HepG2 (cell line): Measurements from ENCODE around the gene CA11. TPM values are rescaled to one million over a fixed set of nuclear protein-coding genes. Genes with fewer than 3 reads are reported as not detected.
A peak's percentile ranks its signal among the peaks of the same experiment; 100 is the strongest.

Experiments used
- ADNP ChIP-seq: sonication (generic); formaldehyde crosslinking; IDR thresholded peaks from 2 replicates; pipeline ENCODE4 v1.4.0; 2020; ENCODE audit warnings: missing genetic modification reagents
- ATF5 ChIP-seq: sonication (generic); formaldehyde crosslinking; IDR thresholded peaks from 2 replicates; pipeline ENCODE4 v1.4.0; 2020; ENCODE audit warnings: mild to moderate bottlenecking, low read depth, missing genetic modification reagents
- BRD4 ChIP-seq: sonication (generic); formaldehyde crosslinking; IDR thresholded peaks from 2 replicates; pipeline ENCODE4 v1.4.0; 2020; ENCODE audit warnings: missing genetic modification reagents
- HES4 ChIP-seq: sonication (generic); formaldehyde crosslinking; IDR thresholded peaks from 2 replicates; pipeline ENCODE4 v1.9.0; 2021; ENCODE audit warnings: mild to moderate bottlenecking, missing genetic modification reagents, borderline replicate concordance
- HMGA1 ChIP-seq: sonication (generic); formaldehyde crosslinking; conservative IDR thresholded peaks from 2 replicates; pipeline ENCODE4 v1.4.0; 2020; ENCODE audit warnings: missing genetic modification reagents
- HNRNPH1 ChIP-seq: fragments of 200-400 bp; formaldehyde crosslinking; optimal IDR thresholded peaks from 2 replicates; pipeline ENCODE3; 2017; ENCODE audit warnings: mild to moderate bottlenecking, low read depth, low read length
- HOXD1 ChIP-seq: sonication (generic); formaldehyde crosslinking; IDR thresholded peaks from 2 replicates; pipeline ENCODE4 v1.5.0; 2020; ENCODE audit warnings: missing genetic modification reagents
- KAT2B ChIP-seq: fragments of 150-350 bp; IDR thresholded peaks from 2 replicates; pipeline ENCODE4 v1.6.1; 2014; ENCODE audit warnings: low read depth, low read length, borderline replicate concordance
- KDM6A ChIP-seq: IDR thresholded peaks from 2 replicates; pipeline ENCODE4 v1.6.1; 2016; ENCODE audit warnings: low read depth
- RAD21 ChIP-seq: fragments of 450-650 bp; formaldehyde crosslinking; IDR thresholded peaks from 2 replicates; pipeline ENCODE4 v1.5.0; 2020; ENCODE audit warnings: mild to moderate bottlenecking
- RXRA ChIP-seq: sonication (generic); formaldehyde crosslinking; IDR thresholded peaks from 2 replicates; pipeline ENCODE4 v1.5.1; 2020; ENCODE audit warnings: missing genetic modification reagents
- SKIL ChIP-seq: sonication (generic); formaldehyde crosslinking; IDR thresholded peaks from 2 replicates; pipeline ENCODE4 v1.8.0; 2022; ENCODE audit warnings: missing genetic modification reagents, mild to moderate bottlenecking, moderate library complexity, borderline replicate concordance
- THAP11 ChIP-seq: IDR thresholded peaks from 2 replicates; pipeline ENCODE4 v1.6.1; 2016; ENCODE audit warnings: missing biosample characterization, missing genetic modification reagents
- TIGD3 ChIP-seq: sonication (generic); formaldehyde crosslinking; IDR thresholded peaks from 2 replicates; pipeline ENCODE4 v1.5.1; 2020; ENCODE audit warnings: mild to moderate bottlenecking, missing genetic modification reagents, borderline replicate concordance
- ZBTB14 ChIP-seq: sonication (generic); formaldehyde crosslinking; IDR thresholded peaks from 2 replicates; pipeline ENCODE4 v1.4.0; 2020; ENCODE audit warnings: missing genetic modification reagents
- ZBTB2 ChIP-seq: sonication (generic); formaldehyde crosslinking; IDR thresholded peaks from 2 replicates; pipeline ENCODE4 v1.8.0; 2022; ENCODE audit warnings: low read depth, missing genetic modification reagents
- ZFP1 ChIP-seq: IDR thresholded peaks from 2 replicates; pipeline ENCODE4 v1.6.1; 2016
- ZMAT5 ChIP-seq: sonication (generic); formaldehyde crosslinking; IDR thresholded peaks from 2 replicates; pipeline ENCODE4 v1.5.0; 2020; ENCODE audit warnings: mild to moderate bottlenecking, low read depth, missing genetic modification reagents, borderline replicate concordance
- ZMYM4 ChIP-seq: sonication (generic); formaldehyde crosslinking; IDR thresholded peaks from 2 replicates; pipeline ENCODE4 v1.8.1; 2023; ENCODE audit warnings: mild to moderate bottlenecking, missing genetic modification reagents
- ZNF207 ChIP-seq: fragments of 450-650 bp; IDR thresholded peaks from 2 replicates; pipeline ENCODE4 v1.6.1; 2016; ENCODE audit warnings: antibody characterized with exemption, borderline replicate concordance
- ZNF33A ChIP-seq: sonication (generic); formaldehyde crosslinking; IDR thresholded peaks from 2 replicates; pipeline ENCODE4 v1.5.1; 2020; ENCODE audit warnings: missing genetic modification reagents, mild to moderate bottlenecking, moderate library complexity, borderline replicate concordance
- ZNF605 ChIP-seq: sonication (generic); formaldehyde crosslinking; IDR thresholded peaks from 2 replicates; pipeline ENCODE4 v1.8.0; 2022; ENCODE audit warnings: mild to moderate bottlenecking, missing genetic modification reagents
- ZNF776 ChIP-seq: sonication (generic); formaldehyde crosslinking; IDR thresholded peaks from 2 replicates; pipeline ENCODE4 v1.4.0; 2020; ENCODE audit warnings: mild to moderate bottlenecking, missing genetic modification reagents
- polyA plus RNA-seq, 8 experiments: library from polyadenylated mRNA; depleted of rRNA in 3 of 8; stranded (reverse) in 7 of 8; unstranded in 1 of 8; fragments of >200 nt; fragmentation: Illumina TruSeq in 4 of 8; extraction: Trizol in 4 of 8; gene quantifications; 2 replicates each; pipeline versions ENCODE4 v1.2.1 to v1.2.3, GENCODE V29; 2011 to 2016; ENCODE audit warnings: low read depth in 4 of 8, missing spikeins in 1 of 8, mixed read lengths in 1 of 8; ENCODE audit not compliant: insufficient read depth in 1 of 8
- total RNA-seq, 5 experiments: library from RNA; depleted of rRNA; stranded (reverse); fragments of >200 nt; fragmentation: Illumina TruSeq; extraction: Trizol; gene quantifications; 2 replicates each; pipeline ENCODE4 v1.2.3, GENCODE V29; 2016; ENCODE audit warnings: low read depth in 1 of 5

Gene CA11
- total and polyA plus RNA-seq, 2 of the 13 experiments (the other 11 are each of a cell fraction or from before 2014, with no cell fraction given), result 0.41 to 0.58 TPM

- TF ChIP-seq SKIL (CRISPR knock-in tag) (0 out of 2 replicates have a peak, but pooled peaks have one; percentile 53), ZNF33A (CRISPR knock-in tag) (0 out of 2 replicates have a peak, but pooled peaks have one; percentile 96), HES4 (CRISPR knock-in tag) (no peak), ZNF605 (CRISPR knock-in tag) (no peak; the same call in 1 of the 2 replicates), ZNF207 (no peak), ZBTB14 (CRISPR knock-in tag) (no peak), TIGD3 (CRISPR knock-in tag) (no peak), ZMYM4 (CRISPR knock-in tag) (peak; percentile 82; the same call in 1 of the 2 replicates), HNRNPH1 (no peak), KAT2B (no peak), ZNF776 (CRISPR knock-in tag) (no peak; the same call in 1 of the 2 replicates), HOXD1 (CRISPR knock-in tag) (no peak), ZBTB2 (CRISPR knock-in tag) (peak; percentile 96), THAP11 (peak; percentile 98), RAD21 (CRISPR knock-in tag) (peak; percentile 7; the same call in 1 of the 2 replicates), ATF5 (CRISPR knock-in tag) (no peak), RXRA (CRISPR knock-in tag) (peak; percentile 89), ZMAT5 (CRISPR knock-in tag) (0 out of 2 replicates have a peak, but pooled peaks have one; percentile 37), ADNP (CRISPR knock-in tag) (no peak; the same call in 1 of the 2 replicates), BRD4 (CRISPR knock-in tag) (peak; percentile 1; the same call in 1 of the 2 replicates), KDM6A (CRISPR knock-in tag) (no peak), ZFP1 (peak; percentile 94), HMGA1 (CRISPR knock-in tag) (no peak)
Observed at GRCh38 chr19:48618916-48619691, 26.9 kb downstream of the CA11 start, which contains the start of the genes RPL18 and SPHK2 (continued).
